Panc1 (cell line): ENCODE results near the gene BOC. TPM values are rescaled to one million over a fixed set of nuclear protein-coding genes. Genes with fewer than 3 reads are reported as not detected.

ENCODE experiments used
- ATAC-seq: fragments of 200-7000 bp; cut with Tn5 transposase; 2 replicates; pipeline ENCODE4 v1.9.1; 2020; ENCODE audit warnings: mild to moderate bottlenecking, moderate library complexity
- BruUV-seq: library from RNA; stranded (reverse); fragments of 400-500 nt; replicated peaks from 2 replicates; lab custom pipeline; 2021; lab: Mats Ljungman, UMichigan
- CTCF ChIA-PET: fragments of 300-600 bp; sonication (Branson Sonifier 250); formaldehyde crosslinking; loops from one replicate; lab custom pipeline; 2022; ENCODE audit warnings: antibody characterized with exemption; lab: Charles Lee
- POLR2A ChIA-PET: fragments of 300-600 bp; sonication (Branson Sonifier 250); formaldehyde crosslinking; loops from one replicate; lab custom pipeline; 2022; ENCODE audit warnings: antibody characterized with exemption; lab: Charles Lee
- DNase-seq: peaks from one replicate; pipeline ENCODE4 v3.0.0-alpha.2; 2010; ENCODE audit warnings: low read depth, low spot score
- H3K27ac ChIP-seq: 2 replicates; pipeline ENCODE4 v1.5.1; 2011; ENCODE audit warnings: mild to moderate bottlenecking, low read length, inconsistent platforms
- H3K27me3 ChIP-seq: fragments of 200-500 bp; sonication (Bioruptor generic); 2 replicates; pipeline ENCODE4 v1.6.0; 2014; ENCODE audit warnings: low read length, inconsistent platforms; ENCODE audit not compliant: control insufficient read depth, insufficient read depth
- H3K36me3 ChIP-seq: fragments of 200-500 bp; sonication (Bioruptor generic); 2 replicates; pipeline ENCODE4 v1.5.1; 2014; ENCODE audit warnings: inconsistent platforms, mild to moderate bottlenecking, low read length, moderate library complexity; ENCODE audit not compliant: control insufficient read depth, insufficient read depth
- H3K4me1 ChIP-seq: 2 replicates; pipeline ENCODE4 v1.5.1; 2011; ENCODE audit warnings: inconsistent platforms, mild to moderate bottlenecking, low read length, moderate library complexity; ENCODE audit not compliant: control insufficient read depth, insufficient read depth
- H3K4me3 ChIP-seq, 2 experiments: 2 replicates each; pipeline ENCODE4 v1.5.1; 2011 to 2012; ENCODE audit warnings: low read depth in 2 of 2, low read length in 2 of 2, mild to moderate bottlenecking in 2 of 2, inconsistent platforms in 1 of 2, moderate library complexity in 1 of 2
- H3K9me3 ChIP-seq: fragments of 200-500 bp; sonication (Bioruptor generic); 2 replicates; pipeline ENCODE4 v1.5.1; 2014; ENCODE audit warnings: low read depth, mild to moderate bottlenecking, inconsistent platforms, low read length, moderate library complexity; ENCODE audit not compliant: control insufficient read depth, insufficient read depth
- CTCF ChIP-seq: fragments of 450-650 bp; IDR thresholded peaks from 2 replicates; pipeline ENCODE4 v1.5.1; 2017; ENCODE audit warnings: mild to moderate bottlenecking
- POLR2AphosphoS5 ChIP-seq: IDR thresholded peaks from 2 replicates; pipeline ENCODE4 v1.6.1; 2012; ENCODE audit warnings: mild to moderate bottlenecking, low read depth, low read length, moderate library complexity
- SIN3A ChIP-seq: IDR thresholded peaks from 2 replicates; pipeline ENCODE4 v1.6.1; 2012; ENCODE audit warnings: low read depth, mild to moderate bottlenecking, low read length, moderate library complexity, borderline replicate concordance; ENCODE audit not compliant: insufficient read depth
- TCF7L2 ChIP-seq: IDR thresholded peaks from 2 replicates; pipeline ENCODE4 v1.6.1; 2011; ENCODE audit warnings: mild to moderate bottlenecking, low read depth, low read length, inconsistent platforms
- in situ Hi-C: cut with HindIII; loops from 2 replicates; pipeline ENCODE4 v1.10.0; 2016; ENCODE audit warnings: low sequenced_read_pairs, low pct_unique_long_range_greater_than_20kb
- intact Hi-C: fragments of 100-400 bp; cut with micrococcal nuclease; formaldehyde crosslinking; loops from one replicate; pipeline ENCODE4 v1.10.0; 2022; ENCODE audit not compliant: unreplicated experiment
- total RNA-seq: library from RNA; stranded (reverse); gene quantifications from one replicate; pipeline ENCODE4 v1.2.1, GENCODE V29; 2021; ENCODE audit not compliant: unreplicated experiment
- TF ChIP-seq, protein P1 (sequence below), 2 experiments: IDR thresholded peaks; 2 replicates each; pipeline ENCODE4 v1.6.1; 2011 to 2012; ENCODE audit warnings: low read depth in 2 of 2, control low read depth in 1 of 2, low read length in 1 of 2, mild to moderate bottlenecking in 1 of 2, moderate library complexity in 1 of 2; ENCODE audit not compliant: insufficient read depth in 1 of 2

The BOC gene
- total RNA-seq, 1 experiment from 2014 or later = 0.33 TPM

- CTCF ChIA-PET = interaction anchor here (1.1 kb wide), 1 partner anchor 221 kb away, joined by 3 read pairs; no protein-coding TSS in a partner anchor
- in situ Hi-C loops (no loop called here), intact Hi-C loops (no loop called here)
- Histone ChIP-seq H3K4me1 (no peaks in the 10 kb centered on the region), H3K4me3 (no peak overlapping the region), H3K36me3 (no peaks in the 10 kb centered on the region), H3K27me3 (peaks cover 7% of the 10 kb centered on the region; the same call in 1 of the 2 replicates), H3K9me3 (no peaks in the 10 kb centered on the region), H3K27ac (no peak overlapping the region)
- ATAC-seq (no peak), DNase-seq (no peak)
- POLR2A ChIA-PET = no interaction called here
- no peak for TF ChIP-seq POLR2AphosphoS5
- TF ChIP-seq CTCF = no peak
- no TSS peak for BruUV-seq
These were observed 57.0 kb downstream of the BOC start for GRCh38 chr3:113268311-113268710.

GRCh38 chr3:113268942-113269341 is 57.6 kb downstream of the BOC start:
- no peak for DNase-seq
- CTCF ChIA-PET = interaction anchor here (1.1 kb wide), 1 partner anchor 222 kb away, joined by 3 read pairs; no protein-coding TSS in a partner anchor
- no peak overlapping the region for H3K27ac ChIP-seq
- no peak for ATAC-seq
- no peaks in the 10 kb centered on the region for H3K4me1 ChIP-seq
- H3K9me3 ChIP-seq = no peaks in the 10 kb centered on the region
- H3K27me3 ChIP-seq = 0 out of 2 replicates have a peak, but pooled peaks cover 1% of the 10 kb centered on the region
- TF ChIP-seq SIN3A = no peak
- TF ChIP-seq, protein P1, sequence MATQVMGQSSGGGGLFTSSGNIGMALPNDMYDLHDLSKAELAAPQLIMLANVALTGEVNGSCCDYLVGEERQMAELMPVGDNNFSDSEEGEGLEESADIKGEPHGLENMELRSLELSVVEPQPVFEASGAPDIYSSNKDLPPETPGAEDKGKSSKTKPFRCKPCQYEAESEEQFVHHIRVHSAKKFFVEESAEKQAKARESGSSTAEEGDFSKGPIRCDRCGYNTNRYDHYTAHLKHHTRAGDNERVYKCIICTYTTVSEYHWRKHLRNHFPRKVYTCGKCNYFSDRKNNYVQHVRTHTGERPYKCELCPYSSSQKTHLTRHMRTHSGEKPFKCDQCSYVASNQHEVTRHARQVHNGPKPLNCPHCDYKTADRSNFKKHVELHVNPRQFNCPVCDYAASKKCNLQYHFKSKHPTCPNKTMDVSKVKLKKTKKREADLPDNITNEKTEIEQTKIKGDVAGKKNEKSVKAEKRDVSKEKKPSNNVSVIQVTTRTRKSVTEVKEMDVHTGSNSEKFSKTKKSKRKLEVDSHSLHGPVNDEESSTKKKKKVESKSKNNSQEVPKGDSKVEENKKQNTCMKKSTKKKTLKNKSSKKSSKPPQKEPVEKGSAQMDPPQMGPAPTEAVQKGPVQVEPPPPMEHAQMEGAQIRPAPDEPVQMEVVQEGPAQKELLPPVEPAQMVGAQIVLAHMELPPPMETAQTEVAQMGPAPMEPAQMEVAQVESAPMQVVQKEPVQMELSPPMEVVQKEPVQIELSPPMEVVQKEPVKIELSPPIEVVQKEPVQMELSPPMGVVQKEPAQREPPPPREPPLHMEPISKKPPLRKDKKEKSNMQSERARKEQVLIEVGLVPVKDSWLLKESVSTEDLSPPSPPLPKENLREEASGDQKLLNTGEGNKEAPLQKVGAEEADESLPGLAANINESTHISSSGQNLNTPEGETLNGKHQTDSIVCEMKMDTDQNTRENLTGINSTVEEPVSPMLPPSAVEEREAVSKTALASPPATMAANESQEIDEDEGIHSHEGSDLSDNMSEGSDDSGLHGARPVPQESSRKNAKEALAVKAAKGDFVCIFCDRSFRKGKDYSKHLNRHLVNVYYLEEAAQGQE (IDR thresholded peaks at IDR 0.05; ENCODE audit: insufficient read depth in 1 of 2, low read depth in 2 of 2, low read length in 1 of 2) = no peak
- no peak for TF ChIP-seq POLR2AphosphoS5
- no peak for TF ChIP-seq TCF7L2
- no peak for TF ChIP-seq CTCF
- in situ Hi-C loops = no loop called here
- intact Hi-C loops = no loop called here
- POLR2A ChIA-PET = no interaction called here
- no TSS peak for BruUV-seq
- no peaks in the 10 kb centered on the region for H3K36me3 ChIP-seq
- no peak overlapping the region for H3K4me3 ChIP-seq
